ENCODE results near the gene NDUFA11. TPM values are rescaled to one million over a fixed set of nuclear protein-coding genes. Genes with fewer than 3 reads are reported as not detected.

Gene NDUFA11
- total RNA-seq, 1 experiment from 2014 or later: 169 TPM

DNA sequence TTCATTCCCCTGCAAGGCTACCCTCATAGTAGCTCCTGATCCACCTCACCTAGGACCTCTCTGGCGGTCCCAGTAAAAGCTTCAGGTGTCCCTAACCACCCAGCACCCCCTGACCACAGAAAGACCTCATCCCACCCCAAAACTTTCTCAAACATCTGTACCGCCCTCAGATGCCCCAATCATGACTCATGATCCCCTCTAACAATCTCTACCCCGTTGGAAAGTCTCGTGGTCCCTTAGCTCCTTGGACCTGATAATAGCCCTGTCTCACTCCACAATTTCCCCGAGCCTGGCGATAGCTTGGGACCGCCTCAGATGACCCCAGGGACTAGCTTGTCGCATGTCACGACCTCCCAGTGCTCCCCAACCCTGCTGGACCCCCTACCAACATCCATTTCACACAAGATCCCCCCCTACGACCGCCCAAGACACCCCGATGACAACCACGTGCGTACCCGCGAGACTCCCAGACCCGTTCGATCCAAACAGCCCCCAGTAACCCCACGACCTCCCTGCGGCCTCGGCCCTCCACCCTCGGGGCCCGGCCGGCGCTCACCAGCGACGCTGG is 450 bp downstream of the NDUFA11 start:
- intact Hi-C loops (cut with micrococcal nuclease; ENCODE audit: unreplicated experiment): no loop called here
- Histone ChIP-seq H3K9me2 (ENCODE audit: insufficient read depth) (no peaks in the 10 kb centered on the region), H3K79me2 (ENCODE audit: low read depth) (peaks cover 39% of the 10 kb centered on the region), H3K4me2 (peak overlapping the region; percentile 79), H3K36me3 (ENCODE audit: low read depth) (no peaks in the 10 kb centered on the region), H3K4me3 (peak overlapping the region; percentile 97), H3K27me3 (ENCODE audit: insufficient read depth, low read depth) (no peaks in the 10 kb centered on the region), H3K9me3 (ENCODE audit: insufficient read depth, low read depth) (no peaks in the 10 kb centered on the region), H2AFZ (peak overlapping the region; percentile 90), H3K4me1 (replicated peaks; ENCODE audit: insufficient read depth) (peaks cover 7% of the 10 kb centered on the region; the same call in 1 of the 2 replicates), H3F3A (ENCODE audit: insufficient read depth, low read depth) (no peaks in the 10 kb centered on the region), H3K27ac (peak overlapping the region; percentile 89), H4K20me1 (ENCODE audit: insufficient read depth) (peaks cover 15% of the 10 kb centered on the region; the same call in 1 of the 2 replicates)
- POLR2A ChIA-PET (ENCODE audit: unreplicated experiment): interaction anchor here (0.6 kb wide), 1 partner anchor 53 kb away, joined by 11 read pairs; no protein-coding TSS in a partner anchor
- CTCF ChIA-PET: interaction anchor here (0.6 to 1.9 kb wide), 4 partner anchors 18 to 304 kb away, joined by 4 to 13 read pairs (median 10); no protein-coding TSS in a partner anchor
- no peak for TF ChIP-seq EZH2 (IDR thresholded peaks at IDR 0.05; ENCODE audit: low read depth)
- TF ChIP-seq, protein P1, sequence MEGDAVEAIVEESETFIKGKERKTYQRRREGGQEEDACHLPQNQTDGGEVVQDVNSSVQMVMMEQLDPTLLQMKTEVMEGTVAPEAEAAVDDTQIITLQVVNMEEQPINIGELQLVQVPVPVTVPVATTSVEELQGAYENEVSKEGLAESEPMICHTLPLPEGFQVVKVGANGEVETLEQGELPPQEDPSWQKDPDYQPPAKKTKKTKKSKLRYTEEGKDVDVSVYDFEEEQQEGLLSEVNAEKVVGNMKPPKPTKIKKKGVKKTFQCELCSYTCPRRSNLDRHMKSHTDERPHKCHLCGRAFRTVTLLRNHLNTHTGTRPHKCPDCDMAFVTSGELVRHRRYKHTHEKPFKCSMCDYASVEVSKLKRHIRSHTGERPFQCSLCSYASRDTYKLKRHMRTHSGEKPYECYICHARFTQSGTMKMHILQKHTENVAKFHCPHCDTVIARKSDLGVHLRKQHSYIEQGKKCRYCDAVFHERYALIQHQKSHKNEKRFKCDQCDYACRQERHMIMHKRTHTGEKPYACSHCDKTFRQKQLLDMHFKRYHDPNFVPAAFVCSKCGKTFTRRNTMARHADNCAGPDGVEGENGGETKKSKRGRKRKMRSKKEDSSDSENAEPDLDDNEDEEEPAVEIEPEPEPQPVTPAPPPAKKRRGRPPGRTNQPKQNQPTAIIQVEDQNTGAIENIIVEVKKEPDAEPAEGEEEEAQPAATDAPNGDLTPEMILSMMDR (conservative IDR thresholded peaks at IDR 0.05): no peak
- no peak for DNase-seq
- no TSS peak for BruUV-seq (replicated peaks)

DNA sequence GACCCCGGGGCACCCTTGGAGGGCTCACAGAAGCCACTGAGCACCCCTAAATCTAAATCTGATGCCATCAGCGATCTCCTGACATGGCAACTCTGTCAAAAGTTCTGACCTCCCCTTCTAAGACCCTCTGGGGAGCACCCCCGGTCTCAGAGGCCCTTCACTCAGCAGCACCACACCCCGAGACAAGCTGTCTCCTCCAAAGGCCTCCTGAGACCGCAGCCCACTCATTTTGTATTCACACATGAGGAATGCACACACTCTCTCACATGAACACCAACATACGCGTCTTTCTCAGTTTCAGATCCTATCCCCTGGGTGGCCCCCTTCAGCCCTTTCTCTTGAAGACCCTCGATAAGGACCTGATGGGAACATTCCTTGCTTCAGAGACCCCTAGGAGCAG is 2.6 kb downstream of the NDUFA11 start:
- Histone ChIP-seq H3F3A (ENCODE audit: insufficient read depth, low read depth) (no peaks in the 10 kb centered on the region), H3K4me2 (no peak overlapping the region), H2AFZ (no peak overlapping the region), H3K36me3 (ENCODE audit: low read depth) (no peaks in the 10 kb centered on the region), H3K9me3 (ENCODE audit: insufficient read depth, low read depth) (no peaks in the 10 kb centered on the region), H3K4me1 (replicated peaks; ENCODE audit: insufficient read depth) (peaks cover 7% of the 10 kb centered on the region; the same call in 1 of the 2 replicates), H3K27ac (no peak overlapping the region), H3K4me3 (no peak overlapping the region), H3K27me3 (ENCODE audit: insufficient read depth, low read depth) (no peaks in the 10 kb centered on the region), H3K79me2 (ENCODE audit: low read depth) (peaks cover 39% of the 10 kb centered on the region), H3K9me2 (ENCODE audit: insufficient read depth) (no peaks in the 10 kb centered on the region), H4K20me1 (ENCODE audit: insufficient read depth) (peaks cover 23% of the 10 kb centered on the region)
- POLR2A ChIA-PET (ENCODE audit: unreplicated experiment): no interaction called here
- no peak for DNase-seq
- CTCF ChIA-PET: no interaction called here
- TF ChIP-seq, protein P1 (conservative IDR thresholded peaks at IDR 0.05): no peak
- no peak for TF ChIP-seq EZH2 (IDR thresholded peaks at IDR 0.05; ENCODE audit: low read depth)
- no TSS peak for BruUV-seq (replicated peaks)
- intact Hi-C loops (cut with micrococcal nuclease; ENCODE audit: unreplicated experiment): no loop called here

DNA sequence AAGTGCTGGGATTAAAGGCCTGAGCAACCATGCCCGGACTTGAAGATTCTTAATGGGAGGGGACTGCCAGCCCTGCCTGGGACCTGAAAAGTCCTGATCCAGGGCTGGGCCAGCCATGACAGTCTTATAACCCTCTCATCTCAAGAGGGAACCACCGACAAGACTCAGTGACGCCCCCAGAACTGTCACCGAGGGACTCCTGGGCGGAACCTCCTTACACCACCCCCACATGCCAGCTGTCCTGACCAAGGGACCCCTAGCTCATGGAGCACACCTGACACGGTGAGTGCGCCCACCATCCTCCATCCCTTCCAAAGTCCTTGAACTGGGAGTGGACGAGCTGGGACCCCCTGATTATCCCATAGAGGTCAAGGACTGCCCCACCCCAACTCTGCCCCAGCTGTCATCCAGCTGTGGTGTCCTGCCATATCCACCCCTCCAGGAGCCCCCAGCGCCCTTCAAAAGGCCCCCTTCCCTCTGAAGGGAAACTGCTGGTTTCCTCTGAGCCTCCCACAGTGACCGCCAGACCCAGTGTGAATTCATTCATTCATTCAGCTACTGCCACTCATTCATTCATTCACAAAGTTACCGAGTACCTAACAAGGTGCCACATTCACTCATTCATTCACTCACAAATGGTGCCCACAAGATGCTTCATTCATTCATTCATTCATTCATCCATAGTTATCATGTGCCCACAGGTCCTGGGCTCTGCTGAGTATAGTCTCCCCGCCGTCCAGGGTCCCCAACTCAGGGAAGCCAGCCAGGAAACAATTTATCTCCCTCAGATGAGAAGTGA is 3.7 kb downstream of the NDUFA11 start:
- no peak overlapping the region for H3K4me3 ChIP-seq
- H3K9me2 ChIP-seq (ENCODE audit: insufficient read depth): no peaks in the 10 kb centered on the region
- no peak for TF ChIP-seq EZH2 (IDR thresholded peaks at IDR 0.05; ENCODE audit: low read depth)
- TF ChIP-seq, protein P1 (conservative IDR thresholded peaks at IDR 0.05): no peak
- no TSS peak for BruUV-seq (replicated peaks)
- peaks cover 39% of the 10 kb centered on the region for H3K79me2 ChIP-seq (ENCODE audit: low read depth)
- DNase-seq: no peak
- H4K20me1 ChIP-seq (ENCODE audit: insufficient read depth): peaks cover 23% of the 10 kb centered on the region
- H3K27ac ChIP-seq: no peak overlapping the region
- intact Hi-C loops (cut with micrococcal nuclease; ENCODE audit: unreplicated experiment): no loop called here
- H3K27me3 ChIP-seq (ENCODE audit: insufficient read depth, low read depth): no peaks in the 10 kb centered on the region
- no peaks in the 10 kb centered on the region for H3K9me3 ChIP-seq (ENCODE audit: insufficient read depth, low read depth)
- H3F3A ChIP-seq (ENCODE audit: insufficient read depth, low read depth): no peaks in the 10 kb centered on the region
- no peaks in the 10 kb centered on the region for H3K36me3 ChIP-seq (ENCODE audit: low read depth)
- no peak overlapping the region for H2AFZ ChIP-seq
- H3K4me1 ChIP-seq (replicated peaks; ENCODE audit: insufficient read depth): peaks cover 7% of the 10 kb centered on the region; the same call in 1 of the 2 replicates
- POLR2A ChIA-PET (ENCODE audit: unreplicated experiment): no interaction called here
- CTCF ChIA-PET: no interaction called here
- H3K4me2 ChIP-seq: no peak overlapping the region

All from PC-9 (cell line).